ENCODE results near the gene SEC63. TPM values are rescaled to one million over a fixed set of nuclear protein-coding genes. Genes with fewer than 3 reads are reported as not detected.
A peak's percentile ranks its signal among the peaks of the same experiment; 100 is the strongest.
"Not testable (repeated sequence)": the region's sequence is repeated elsewhere in the genome, so short reads cannot be mapped to it uniquely, and the experiment has no call there.

Gene SEC63
- total RNA-seq, 1 donor from 2014 or later = 19.2 TPM

DNA sequence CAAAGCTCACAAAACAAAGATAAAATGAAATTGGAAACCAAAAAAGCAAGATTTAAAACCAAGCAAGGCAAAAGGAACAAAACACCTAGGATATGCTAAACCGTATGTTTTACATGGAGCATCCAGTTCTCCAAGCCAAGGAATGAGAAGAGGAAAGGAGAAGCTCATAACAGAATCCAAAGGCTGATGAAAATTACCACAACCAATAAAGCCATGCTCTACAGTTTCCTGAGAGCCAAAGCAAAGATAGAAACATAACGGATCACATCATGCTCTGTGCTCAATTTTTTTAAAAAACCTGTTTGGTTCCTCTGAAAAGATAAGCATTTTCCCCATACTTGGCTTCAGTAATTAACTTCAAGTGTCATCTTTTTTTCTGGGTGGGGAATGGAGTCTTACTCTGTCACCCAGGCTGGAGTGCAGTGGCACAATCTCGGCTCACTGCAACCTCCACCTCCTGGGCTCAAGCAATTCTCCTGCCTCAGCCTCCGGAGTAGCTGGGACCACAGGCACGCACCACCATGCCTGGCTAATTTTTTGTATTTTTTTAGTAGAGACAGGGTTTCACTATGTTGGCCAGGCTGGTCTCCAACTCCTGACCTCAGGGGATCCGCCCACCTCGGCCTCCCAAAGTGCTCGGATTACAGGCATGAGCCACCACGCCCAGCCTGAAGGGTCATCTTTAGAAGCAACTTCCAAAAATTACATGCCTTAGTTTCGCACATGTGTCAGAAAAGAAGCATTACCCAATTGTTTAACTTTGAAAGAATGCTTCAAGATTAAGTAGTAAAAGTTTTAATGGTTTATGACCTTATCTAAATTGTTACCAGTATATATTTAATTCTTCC is 31.1 kb downstream of the SEC63 start:
- not testable (repeated sequence) for DNase-seq

DNA sequence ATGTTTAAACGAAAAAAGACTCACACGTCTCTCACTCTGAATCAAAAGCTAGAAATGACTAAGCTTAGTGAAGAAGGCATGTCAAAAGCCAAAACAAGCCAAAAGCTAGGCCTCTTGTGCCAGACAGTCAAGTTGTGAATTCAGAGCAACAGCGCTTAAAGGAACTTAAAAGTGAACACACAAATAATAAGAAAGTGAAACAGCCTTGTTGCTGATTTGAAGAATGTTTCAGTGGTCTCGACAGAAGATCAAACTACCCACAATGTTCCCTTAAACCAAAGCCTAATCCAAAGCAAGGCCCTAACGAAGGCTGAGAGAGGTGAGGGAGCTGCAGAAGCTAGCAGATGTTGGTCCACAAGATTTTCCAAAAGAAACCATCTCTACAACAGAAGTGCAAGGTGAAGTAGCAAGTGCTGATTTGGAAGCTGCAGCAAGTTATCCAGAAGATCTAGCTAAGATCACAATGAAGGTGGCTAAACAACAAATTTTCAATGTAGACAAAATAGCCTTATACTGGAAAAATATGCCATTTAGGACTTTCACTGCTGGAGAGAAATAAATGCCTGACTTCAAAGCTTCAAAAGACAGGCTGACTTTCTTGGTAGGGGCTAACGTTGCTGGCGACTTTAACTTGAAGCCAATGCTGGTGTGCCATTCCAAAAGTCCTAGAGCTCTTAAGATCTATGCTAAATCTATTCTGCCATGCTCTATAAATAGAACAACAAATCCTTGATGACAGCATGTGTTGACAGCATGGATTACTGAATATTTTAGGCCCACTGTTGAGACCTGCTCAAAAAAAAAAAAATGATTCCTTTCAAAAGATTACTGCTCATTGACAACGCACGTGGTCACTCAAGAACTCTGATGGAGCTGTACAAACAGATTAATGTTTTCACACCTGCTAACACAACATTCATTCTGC is 40.3 kb downstream of the SEC63 start:
- no peak for DNase-seq

DNA sequence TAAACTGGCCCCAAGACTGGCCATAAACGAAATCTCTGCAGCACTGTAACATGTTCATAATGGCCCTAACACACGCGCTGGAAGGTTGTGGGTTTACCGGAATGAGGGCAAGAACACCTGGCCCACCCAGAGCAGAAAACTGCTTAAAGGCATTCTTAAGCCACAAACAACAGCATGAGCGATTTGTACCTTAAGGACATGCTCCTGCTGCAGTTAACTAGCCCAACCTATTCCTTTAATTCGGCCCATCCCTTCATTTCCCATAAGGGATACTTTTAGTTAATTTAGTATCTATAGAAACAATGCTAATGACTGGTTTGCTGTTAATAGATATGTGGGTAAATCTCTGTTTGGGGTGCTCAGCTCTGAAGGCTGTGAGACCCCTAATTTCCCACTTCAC is 41.0 kb downstream of the SEC63 start:
- not testable (repeated sequence) for DNase-seq

DNA sequence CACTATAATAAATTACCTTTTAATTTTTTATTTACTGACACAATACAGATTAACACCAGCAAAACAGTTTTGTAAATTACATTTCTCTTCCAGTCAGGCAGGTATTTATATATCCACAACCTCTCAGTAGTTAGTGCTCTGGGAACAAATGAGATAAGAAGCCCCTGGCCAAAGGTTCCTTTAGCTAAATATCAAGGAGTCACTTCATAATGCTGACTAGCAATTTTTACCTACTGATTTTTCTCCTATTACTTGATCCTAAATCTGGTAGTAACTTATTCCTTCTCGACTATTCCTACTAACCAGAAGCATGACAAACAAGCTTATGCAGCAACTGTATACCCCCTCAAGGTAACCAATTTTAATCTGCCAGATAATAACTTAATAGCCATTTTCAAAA is 46.3 kb downstream of the SEC63 start:
- DNase-seq = no peak

- DNase-seq = no peak
Measured at GRCh38 chr6:107894809-107895396, 63.1 kb downstream of the SEC63 start.

- not testable (repeated sequence) for DNase-seq
Measured at GRCh38 chr6:107890431-107890830, 67.6 kb downstream of the SEC63 start.

DNA sequence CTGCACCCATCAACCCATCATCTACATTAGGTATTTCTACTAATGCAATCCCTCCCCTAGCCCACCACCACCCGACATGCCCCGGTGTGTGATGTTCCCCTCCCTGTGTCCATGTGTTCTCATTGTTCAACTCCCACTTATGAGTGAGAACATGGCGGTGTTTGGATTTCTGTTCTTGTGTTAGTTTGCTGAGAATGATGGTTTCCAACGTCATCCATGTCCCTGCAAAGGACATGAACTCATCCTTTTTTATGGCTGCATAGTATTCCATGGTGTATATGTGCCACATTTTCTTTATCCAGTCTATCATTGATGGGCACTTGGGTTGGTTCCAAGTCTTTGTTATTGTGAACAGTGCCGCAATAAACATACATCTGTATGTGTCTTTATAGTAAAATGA is 72.1 kb downstream of the SEC63 start:
- DNase-seq = not testable (repeated sequence)

- DNase-seq = no peak
Measured at GRCh38 chr6:107879941-107880340, 78.1 kb downstream of the SEC63 start.

DNA sequence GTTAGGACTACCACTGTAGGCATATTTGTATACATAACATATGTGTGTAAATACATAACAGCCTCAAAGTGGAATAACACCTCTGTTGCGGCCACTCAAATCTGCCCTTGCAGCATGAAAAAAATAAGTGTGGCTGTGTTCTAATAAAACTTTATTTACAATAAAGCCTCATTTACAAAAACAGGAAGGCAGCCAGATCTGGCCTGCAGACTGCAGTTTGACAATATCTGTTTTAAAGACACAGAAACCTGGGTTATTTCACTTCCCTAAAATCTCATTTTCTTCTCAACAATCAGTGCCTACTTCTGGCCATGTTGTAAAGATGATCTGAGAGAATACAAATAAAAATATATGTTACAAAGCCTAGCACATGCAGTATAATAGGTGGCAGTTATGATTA is 80.0 kb downstream of the SEC63 start:
- DNase-seq = no peak

DNA sequence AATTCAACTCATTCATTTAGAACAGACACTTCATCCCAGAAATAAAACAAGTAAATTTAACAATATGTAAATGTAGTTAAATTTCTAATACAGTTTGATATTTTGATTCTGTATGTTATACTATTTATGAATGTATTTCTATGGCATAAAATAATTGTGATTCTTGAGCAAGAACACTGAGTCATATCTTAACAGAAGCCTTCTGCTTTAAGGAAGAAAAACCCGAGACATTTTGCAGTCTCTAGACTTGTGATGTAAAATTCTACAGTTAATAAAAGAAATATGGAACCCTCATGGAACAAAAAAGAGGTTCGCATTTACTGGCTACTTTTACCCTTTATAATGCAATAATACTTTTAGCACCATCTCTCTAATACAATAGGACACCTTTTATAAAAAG is 86.0 kb downstream of the SEC63 start:
- DNase-seq = no peak

GRCh38 chr6:107871512-107871911 is 86.5 kb downstream of the SEC63 start:
- not testable (repeated sequence) for DNase-seq

DNA sequence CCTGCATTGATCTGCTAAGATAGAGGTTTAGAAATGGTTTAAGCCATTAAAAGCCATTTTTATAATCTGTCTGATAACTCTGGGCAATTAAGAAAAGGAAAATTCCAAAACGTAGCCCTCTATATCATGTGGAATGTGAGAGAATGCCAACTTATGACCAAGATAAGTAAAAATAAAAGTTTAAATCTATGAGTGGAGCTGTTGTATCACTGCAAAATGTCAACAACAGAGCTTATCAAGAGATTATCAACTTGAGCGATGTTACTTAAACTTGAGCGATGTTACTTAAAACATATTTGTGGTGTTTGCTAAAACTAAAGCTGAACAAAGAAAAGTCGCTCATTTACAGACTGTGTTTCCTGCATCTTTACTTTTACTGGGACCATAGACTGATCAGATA is 87.0 kb downstream of the SEC63 start:
- DNase-seq = no peak

DNA sequence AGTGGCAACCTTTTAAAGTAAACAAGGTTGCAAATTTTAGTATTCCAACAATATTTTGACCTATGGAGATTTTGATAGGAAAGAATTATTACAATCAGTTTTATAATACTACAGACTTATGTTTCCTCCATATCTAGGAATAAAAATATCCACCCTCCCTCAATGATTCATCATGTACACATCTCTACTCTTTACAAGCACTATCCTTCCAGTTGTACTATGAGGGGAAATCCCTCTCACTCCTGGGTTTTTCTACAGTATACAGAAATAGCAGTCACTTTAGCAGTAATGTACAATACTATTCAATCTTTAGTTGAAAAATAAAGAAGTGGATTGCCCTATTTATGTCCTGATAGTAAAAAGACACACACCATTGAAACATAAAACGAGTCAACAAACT is 87.6 kb downstream of the SEC63 start:
- DNase-seq = peak; percentile 15

DNA sequence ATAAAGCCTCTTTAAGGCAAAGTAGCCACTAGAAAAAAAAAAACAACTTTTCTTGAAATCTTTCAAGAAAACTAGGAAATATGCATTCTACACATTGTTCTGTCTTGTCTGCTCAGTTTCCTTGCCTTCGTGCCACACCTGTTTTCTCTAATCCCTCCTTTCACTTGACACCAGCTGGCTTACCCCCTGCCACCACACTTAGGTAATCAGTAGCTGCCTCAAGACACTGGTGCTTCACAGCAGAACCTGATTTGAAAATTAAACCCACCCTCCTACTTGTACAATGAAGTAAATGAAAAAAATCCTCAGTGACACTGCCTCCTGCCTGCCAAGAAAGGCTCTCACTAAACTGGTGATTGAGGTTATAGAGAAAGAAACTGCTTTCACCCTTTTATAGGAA is 88.1 kb downstream of the SEC63 start:
- DNase-seq = no peak

DNA sequence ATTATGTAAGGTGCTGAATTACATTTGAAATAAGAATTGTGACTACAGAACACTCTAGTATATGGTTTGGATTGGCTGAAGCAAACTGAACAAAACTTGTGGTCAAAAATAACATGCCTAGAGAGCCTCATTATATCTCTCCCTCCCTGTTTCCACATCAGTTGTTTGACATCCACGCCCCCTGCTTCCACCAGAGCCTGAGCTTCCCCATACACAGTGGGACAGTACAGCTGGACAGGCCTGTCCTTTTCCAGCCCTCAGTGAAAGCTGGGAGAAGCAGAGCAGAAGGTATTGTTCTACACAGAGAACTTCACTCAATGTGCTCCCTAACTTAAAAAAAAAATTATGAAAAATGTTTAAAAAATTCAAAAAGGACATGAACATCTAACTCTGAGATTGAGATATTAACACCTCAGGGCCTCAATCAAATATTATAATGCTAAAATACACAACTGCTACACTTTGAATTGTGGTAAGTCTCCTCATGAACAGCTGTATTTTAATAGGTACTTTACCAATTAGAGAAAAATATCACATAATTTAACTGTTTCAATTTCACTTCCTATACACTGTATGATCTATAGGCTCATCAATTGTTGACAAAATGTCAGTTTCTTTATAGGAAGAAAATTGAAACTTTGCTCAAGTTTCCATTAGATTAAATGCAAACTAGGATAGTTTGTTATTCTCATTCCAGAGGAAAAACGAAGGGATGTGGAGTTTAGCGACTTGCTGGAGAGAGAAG is 89.0 kb downstream of the SEC63 start:
- no peak for DNase-seq

DNA sequence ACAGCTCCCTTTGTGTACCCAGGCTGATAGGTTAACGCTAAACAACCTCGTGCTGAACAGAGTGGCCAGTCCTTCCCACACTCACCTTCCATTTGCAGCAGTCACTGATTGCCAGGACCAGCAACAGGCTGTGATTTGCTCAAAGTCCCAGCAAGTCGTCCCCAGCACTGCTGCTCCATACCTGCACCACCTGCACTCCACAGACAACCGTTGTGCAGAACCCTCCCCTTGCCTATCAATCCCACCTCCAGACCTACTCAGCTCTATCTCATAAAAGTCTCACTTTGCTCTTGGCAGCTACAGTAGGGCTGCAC is 90.7 kb downstream of the SEC63 start:
- DNase-seq = no peak

DNA sequence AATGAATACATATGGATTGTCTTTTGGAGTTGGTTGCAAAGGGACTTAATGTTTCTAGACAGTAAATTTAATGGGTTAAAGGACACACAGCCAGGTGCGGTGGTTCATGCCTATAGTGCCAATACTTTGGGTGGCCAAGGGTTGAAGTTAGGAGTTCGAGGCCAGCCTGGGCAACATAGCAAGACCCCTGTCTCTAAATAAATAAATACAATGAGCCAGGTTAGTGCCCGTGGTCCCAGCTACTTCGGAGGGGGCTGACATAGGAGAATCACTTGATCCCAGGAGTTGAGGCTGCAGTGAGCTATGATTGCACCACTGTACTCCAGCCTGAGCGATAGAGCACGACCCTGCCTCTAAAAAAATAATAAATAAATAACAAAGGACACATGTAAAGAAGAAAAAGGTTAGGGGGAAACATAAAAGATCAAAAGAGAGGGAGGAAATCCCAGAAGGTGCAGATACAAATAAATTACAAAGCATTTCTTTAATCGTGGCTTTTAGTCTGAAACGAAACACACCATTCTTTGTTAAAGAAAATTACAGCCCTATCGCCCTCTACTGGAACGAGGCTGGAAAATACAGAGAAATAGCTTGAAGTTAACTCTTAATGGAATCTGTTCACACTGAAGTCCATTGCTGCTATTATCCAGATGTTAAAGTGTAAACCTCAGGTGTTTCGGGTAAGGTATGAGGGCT is 91.3 kb downstream of the SEC63 start:
- peak; percentile 59 for DNase-seq

DNA sequence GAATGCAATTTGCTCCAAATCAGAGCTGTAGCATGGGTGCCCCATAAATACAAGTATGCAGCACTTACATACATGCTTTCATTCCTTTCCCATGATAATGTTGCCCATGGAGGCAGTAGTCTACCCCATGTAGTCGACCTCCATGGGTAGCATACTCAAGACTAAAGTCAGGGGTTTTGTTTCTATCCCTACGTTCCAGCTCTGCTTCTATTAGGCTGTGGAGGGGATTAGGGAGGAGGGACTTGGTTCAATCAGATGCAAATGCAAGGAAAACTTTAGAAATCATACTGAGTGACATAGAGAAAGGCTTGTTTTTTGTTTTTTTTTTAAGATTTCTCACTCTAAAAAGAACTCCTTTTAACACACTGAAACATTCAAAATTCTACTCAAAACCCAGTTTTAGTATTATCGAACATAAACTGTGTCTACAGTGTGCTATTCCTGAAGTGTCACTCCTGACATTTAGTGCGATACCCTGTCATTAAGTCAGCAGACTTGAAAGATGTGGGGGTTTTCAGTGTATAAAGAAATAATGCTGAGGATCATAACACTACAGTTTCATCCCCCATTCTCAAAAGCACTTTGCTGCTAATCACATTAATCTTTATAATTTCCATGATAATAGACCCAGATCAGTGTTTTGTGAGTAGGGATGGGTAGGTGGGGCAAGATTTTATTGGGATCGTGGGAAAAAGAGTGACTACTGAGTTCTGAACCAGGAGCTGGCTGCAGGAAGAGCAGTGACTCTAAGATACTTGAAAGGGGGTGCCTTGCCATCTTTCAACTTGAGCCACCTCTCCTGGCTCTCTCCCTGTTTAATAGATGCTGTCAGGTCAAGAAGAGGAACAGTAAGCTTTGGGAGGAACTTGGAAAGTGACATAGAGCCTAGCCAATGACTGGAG is 93.5 kb downstream of the SEC63 start:
- no peak for DNase-seq

GRCh38 chr6:107862383-107862782 is 95.6 kb downstream of the SEC63 start:
- no peak for DNase-seq

DNA sequence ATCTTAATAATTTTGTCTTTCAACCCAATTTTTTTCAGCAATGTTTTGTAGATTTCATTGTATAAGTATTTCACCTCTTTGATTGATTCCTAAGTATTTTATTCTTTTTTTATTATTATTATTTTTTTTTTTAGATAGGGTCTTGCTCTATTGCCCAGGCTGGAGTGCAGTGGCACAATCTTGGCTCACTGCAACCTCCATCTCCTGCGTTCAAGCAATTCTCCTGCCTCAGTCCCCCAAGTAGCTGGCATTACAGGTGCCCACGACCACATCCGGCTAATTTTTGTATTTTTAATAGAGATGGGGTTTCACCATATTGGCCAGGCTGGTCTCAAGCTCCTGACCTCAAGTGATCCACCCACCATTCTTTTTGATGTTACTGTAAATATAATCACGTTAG is 97.0 kb downstream of the SEC63 start:
- DNase-seq = not testable (repeated sequence)

DNA sequence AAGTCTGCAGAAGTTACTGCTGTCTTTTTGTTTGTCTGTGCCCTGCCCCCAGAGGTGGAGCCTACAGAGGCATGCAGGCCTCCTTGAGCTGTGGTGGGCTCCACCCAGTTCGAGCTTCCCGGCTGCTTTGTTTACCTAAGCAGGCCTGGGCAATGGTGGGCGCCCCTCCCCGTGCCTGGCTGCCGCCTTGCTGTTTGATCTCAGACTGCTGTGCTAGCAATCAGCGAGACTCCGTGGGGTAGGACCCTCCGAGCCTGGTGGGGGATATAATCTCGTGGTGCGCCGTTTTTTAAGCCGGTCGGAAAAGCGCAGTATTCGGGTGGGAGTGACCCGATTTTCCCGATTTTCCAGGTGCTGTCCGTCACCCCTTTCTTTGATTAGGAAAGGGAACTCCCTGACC is 97.9 kb downstream of the SEC63 start:
- DNase-seq = not testable (repeated sequence)

Data from dermis blood vessel endothelial cell (primary cell).